Activated T-cell treated with anti-CD3 and anti-CD28 coated beads, Interleukin-2, amount 50 U/mL, for 24 hours (primary cell): Measurements from ENCODE around the gene SUMF1.

Source experiments
- DNase-seq: peaks from one replicate; pipeline ENCODE4 v3.0.0-alpha.2; 2020
- H3K27ac Mint-ChIP-seq: 2 replicates; pipeline ENCODE4 v1.8.0; 2020; ENCODE audit warnings: mild to moderate bottlenecking, mixed read lengths
- H3K27me3 Mint-ChIP-seq: 2 replicates; pipeline ENCODE4 v1.8.0; 2020; ENCODE audit warnings: mixed read lengths
- H3K36me3 Mint-ChIP-seq: 2 replicates; pipeline ENCODE4 v1.8.0; 2020; ENCODE audit warnings: low read depth, mixed read lengths
- H3K4me1 Mint-ChIP-seq: 2 replicates; pipeline ENCODE4 v1.8.0; 2020; ENCODE audit warnings: low read depth, mixed read lengths
- H3K4me3 Mint-ChIP-seq: 2 replicates; pipeline ENCODE4 v1.8.0; 2020; ENCODE audit warnings: mild to moderate bottlenecking, moderate library complexity, mixed read lengths
- H3K9me3 Mint-ChIP-seq: 2 replicates; pipeline ENCODE4 v1.8.0; 2020; ENCODE audit warnings: mixed read lengths

Gene SUMF1

GRCh38 chr3:4385201-4385600 lies 81.9 kb downstream of the SUMF1 start:
- Mint-ChIP-seq H3K4me1 (peaks cover 48% of the 10 kb centered on the region), H3K27me3 (no peaks in the 10 kb centered on the region), H3K27ac (no peak overlapping the region), H3K36me3 (peaks cover 38% of the 10 kb centered on the region), H3K4me3 (no peak overlapping the region), H3K9me3 (peaks cover 8% of the 10 kb centered on the region)
- no peak for DNase-seq

- Mint-ChIP-seq H3K9me3 (peaks cover 14% of the 10 kb centered on the region), H3K36me3 (peaks cover 58% of the 10 kb centered on the region), H3K4me3 (no peak overlapping the region)
These were observed 87.1 kb downstream of the SUMF1 start for GRCh38 chr3:4380013-4380412.

GRCh38 chr3:4376499-4376898 lies 90.6 kb downstream of the SUMF1 start:
- no peak overlapping the region for H3K27ac Mint-ChIP-seq
- DNase-seq, result no peak
- H3K4me3 Mint-ChIP-seq, result no peak overlapping the region
- H3K9me3 Mint-ChIP-seq, result peaks cover 26% of the 10 kb centered on the region
- H3K4me1 Mint-ChIP-seq, result peaks cover 4% of the 10 kb centered on the region
- H3K36me3 Mint-ChIP-seq, result peaks cover 73% of the 10 kb centered on the region
- H3K27me3 Mint-ChIP-seq, result no peaks in the 10 kb centered on the region

More at GRCh38 chr3:4380013-4380412, 87.1 kb downstream of the SUMF1 start:
- H3K27ac Mint-ChIP-seq, result no peak overlapping the region
- peaks cover 6% of the 10 kb centered on the region for H3K4me1 Mint-ChIP-seq
- DNase-seq, result no peak
- no peaks in the 10 kb centered on the region for H3K27me3 Mint-ChIP-seq

- H3K9me3 Mint-ChIP-seq, result peaks cover 25% of the 10 kb centered on the region
- H3K36me3 Mint-ChIP-seq, result peaks cover 76% of the 10 kb centered on the region
- no peak overlapping the region for H3K27ac Mint-ChIP-seq
- H3K4me1 Mint-ChIP-seq, result peaks cover 4% of the 10 kb centered on the region
- no peak overlapping the region for H3K4me3 Mint-ChIP-seq
- no peaks in the 10 kb centered on the region for H3K27me3 Mint-ChIP-seq
- DNase-seq, result no peak
These were observed 91.2 kb downstream of the SUMF1 start for GRCh38 chr3:4375911-4376310.

GRCh38 chr3:4373669-4374068 lies 93.4 kb downstream of the SUMF1 start:
- Mint-ChIP-seq H3K4me1 (peaks cover 4% of the 10 kb centered on the region), H3K27me3 (no peaks in the 10 kb centered on the region), H3K9me3 (peaks cover 14% of the 10 kb centered on the region), H3K4me3 (no peak overlapping the region), H3K27ac (no peak overlapping the region), H3K36me3 (peaks cover 70% of the 10 kb centered on the region)
- DNase-seq, result no peak

- Mint-ChIP-seq H3K4me3 (no peak overlapping the region), H3K36me3 (peaks cover 22% of the 10 kb centered on the region), H3K27ac (no peak overlapping the region), H3K27me3 (no peaks in the 10 kb centered on the region), H3K9me3 (no peaks in the 10 kb centered on the region), H3K4me1 (peaks cover 3% of the 10 kb centered on the region)
- no peak for DNase-seq
These were observed 104.5 kb downstream of the SUMF1 start for GRCh38 chr3:4362523-4362922.

GRCh38 chr3:4360817-4361216 lies 106.3 kb downstream of the SUMF1 start:
- Mint-ChIP-seq H3K36me3 (peaks cover 22% of the 10 kb centered on the region), H3K9me3 (no peaks in the 10 kb centered on the region), H3K27ac (no peak overlapping the region), H3K4me3 (no peak overlapping the region), H3K27me3 (no peaks in the 10 kb centered on the region), H3K4me1 (peaks cover 3% of the 10 kb centered on the region)
- no peak for DNase-seq

- no peak for DNase-seq
- H3K36me3 Mint-ChIP-seq, result peaks cover 22% of the 10 kb centered on the region
- H3K4me3 Mint-ChIP-seq, result no peak overlapping the region
- H3K27me3 Mint-ChIP-seq, result no peaks in the 10 kb centered on the region
- peaks cover 6% of the 10 kb centered on the region for H3K4me1 Mint-ChIP-seq
- H3K9me3 Mint-ChIP-seq, result no peaks in the 10 kb centered on the region
- no peak overlapping the region for H3K27ac Mint-ChIP-seq
These were observed 107.1 kb downstream of the SUMF1 start for GRCh38 chr3:4359805-4360502.

GRCh38 chr3:4358273-4358672 lies 108.8 kb downstream of the SUMF1 start:
- H3K4me3 Mint-ChIP-seq, result no peak overlapping the region
- DNase-seq, result no peak
- no peaks in the 10 kb centered on the region for H3K27me3 Mint-ChIP-seq
- peaks cover 6% of the 10 kb centered on the region for H3K4me1 Mint-ChIP-seq
- H3K9me3 Mint-ChIP-seq, result no peaks in the 10 kb centered on the region
- H3K27ac Mint-ChIP-seq, result no peak overlapping the region
- peaks cover 22% of the 10 kb centered on the region for H3K36me3 Mint-ChIP-seq

GRCh38 chr3:4356546-4357410 lies 110.3 kb downstream of the SUMF1 start:
- DNase-seq, result no peak
- H3K27ac Mint-ChIP-seq, result no peak overlapping the region
- H3K9me3 Mint-ChIP-seq, result no peaks in the 10 kb centered on the region
- peaks cover 17% of the 10 kb centered on the region for H3K4me1 Mint-ChIP-seq
- peaks cover 13% of the 10 kb centered on the region for H3K36me3 Mint-ChIP-seq
- no peaks in the 10 kb centered on the region for H3K27me3 Mint-ChIP-seq
- H3K4me3 Mint-ChIP-seq, result no peak overlapping the region

- Mint-ChIP-seq H3K9me3 (no peaks in the 10 kb centered on the region), H3K4me1 (peaks cover 23% of the 10 kb centered on the region), H3K27ac (no peak overlapping the region), H3K36me3 (peaks cover 8% of the 10 kb centered on the region), H3K4me3 (no peak overlapping the region), H3K27me3 (no peaks in the 10 kb centered on the region)
- no peak for DNase-seq
These were observed 110.9 kb downstream of the SUMF1 start for GRCh38 chr3:4356220-4356540.

GRCh38 chr3:4355401-4356219 lies 111.5 kb downstream of the SUMF1 start:
- peak overlapping the region; percentile 0 for H3K27ac Mint-ChIP-seq
- H3K9me3 Mint-ChIP-seq, result no peaks in the 10 kb centered on the region
- H3K27me3 Mint-ChIP-seq, result no peaks in the 10 kb centered on the region
- H3K4me1 Mint-ChIP-seq, result peaks cover 27% of the 10 kb centered on the region
- H3K4me3 Mint-ChIP-seq, result no peak overlapping the region
- DNase-seq, result no peak
- H3K36me3 Mint-ChIP-seq, result peaks cover 5% of the 10 kb centered on the region

GRCh38 chr3:4351872-4352271 lies 115.2 kb downstream of the SUMF1 start:
- H3K27me3 Mint-ChIP-seq, result no peaks in the 10 kb centered on the region
- peak overlapping the region; percentile 69 for H3K4me3 Mint-ChIP-seq
- DNase-seq, result no peak
- H3K27ac Mint-ChIP-seq, result peak overlapping the region; percentile 94
- H3K4me1 Mint-ChIP-seq, result peaks cover 25% of the 10 kb centered on the region
- no peaks in the 10 kb centered on the region for H3K9me3 Mint-ChIP-seq
- H3K36me3 Mint-ChIP-seq, result no peaks in the 10 kb centered on the region

- Mint-ChIP-seq H3K36me3 (no peaks in the 10 kb centered on the region), H3K27me3 (no peaks in the 10 kb centered on the region), H3K9me3 (no peaks in the 10 kb centered on the region), H3K27ac (peak overlapping the region; percentile 94), H3K4me1 (peaks cover 25% of the 10 kb centered on the region), H3K4me3 (peak overlapping the region; percentile 69)
- DNase-seq, result peak; percentile 33
These were observed 115.8 kb downstream of the SUMF1 start for GRCh38 chr3:4351164-4351855.
